ENCODE results near the gene FSTL4. TPM values are rescaled to one million over a fixed set of nuclear protein-coding genes. Genes with fewer than 3 reads are reported as not detected.

FSTL4 gene
- total RNA-seq, 4 donors from 2014 or later, result 0.22 to 0.47 (median 0.27) TPM; not detected in 1

DNA sequence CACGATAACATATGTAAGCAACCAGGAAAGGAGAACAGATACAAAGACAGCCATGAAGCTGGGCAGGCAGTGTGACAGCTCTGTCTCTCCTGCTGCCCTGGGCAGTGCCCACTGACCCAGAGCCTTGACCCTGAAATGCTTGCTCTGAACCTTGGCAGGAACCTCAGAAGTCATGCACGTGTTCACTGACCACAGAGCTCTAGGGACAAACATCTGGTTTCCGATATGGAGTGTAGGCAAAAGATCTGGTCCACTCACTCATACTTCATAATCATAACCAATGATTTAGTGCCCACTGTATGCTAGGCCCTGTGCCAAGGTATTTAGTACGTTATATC lies 102.6 kb downstream of the FSTL4 start:
- 35 to 92% methylated on average over 2 to 4 of the region's 4 CpGs for WGBS, 2 donors (ENCODE audit: low coverage in 1 of 2)
- H3K4me1 ChIP-seq, result no peaks in the 10 kb centered on the region
- H3K27ac ChIP-seq, result no peak overlapping the region
- peaks cover 12% of the 10 kb centered on the region for H3K27me3 ChIP-seq
- no peaks in the 10 kb centered on the region for H3K36me3 ChIP-seq
- ATAC-seq, result no peak
- TF ChIP-seq POLR2AphosphoS5 (IDR thresholded peaks at IDR 0.05), result no peak
- TF ChIP-seq POLR2A (IDR thresholded peaks at IDR 0.05), result no peak
- TF ChIP-seq, protein P1, sequence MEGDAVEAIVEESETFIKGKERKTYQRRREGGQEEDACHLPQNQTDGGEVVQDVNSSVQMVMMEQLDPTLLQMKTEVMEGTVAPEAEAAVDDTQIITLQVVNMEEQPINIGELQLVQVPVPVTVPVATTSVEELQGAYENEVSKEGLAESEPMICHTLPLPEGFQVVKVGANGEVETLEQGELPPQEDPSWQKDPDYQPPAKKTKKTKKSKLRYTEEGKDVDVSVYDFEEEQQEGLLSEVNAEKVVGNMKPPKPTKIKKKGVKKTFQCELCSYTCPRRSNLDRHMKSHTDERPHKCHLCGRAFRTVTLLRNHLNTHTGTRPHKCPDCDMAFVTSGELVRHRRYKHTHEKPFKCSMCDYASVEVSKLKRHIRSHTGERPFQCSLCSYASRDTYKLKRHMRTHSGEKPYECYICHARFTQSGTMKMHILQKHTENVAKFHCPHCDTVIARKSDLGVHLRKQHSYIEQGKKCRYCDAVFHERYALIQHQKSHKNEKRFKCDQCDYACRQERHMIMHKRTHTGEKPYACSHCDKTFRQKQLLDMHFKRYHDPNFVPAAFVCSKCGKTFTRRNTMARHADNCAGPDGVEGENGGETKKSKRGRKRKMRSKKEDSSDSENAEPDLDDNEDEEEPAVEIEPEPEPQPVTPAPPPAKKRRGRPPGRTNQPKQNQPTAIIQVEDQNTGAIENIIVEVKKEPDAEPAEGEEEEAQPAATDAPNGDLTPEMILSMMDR (IDR thresholded peaks at IDR 0.05), result no peak
- no peak for TF ChIP-seq EP300 (IDR thresholded peaks at IDR 0.05)
- H3K4me3 ChIP-seq, result no peak overlapping the region
- H3K9me3 ChIP-seq, result no peaks in the 10 kb centered on the region

DNA sequence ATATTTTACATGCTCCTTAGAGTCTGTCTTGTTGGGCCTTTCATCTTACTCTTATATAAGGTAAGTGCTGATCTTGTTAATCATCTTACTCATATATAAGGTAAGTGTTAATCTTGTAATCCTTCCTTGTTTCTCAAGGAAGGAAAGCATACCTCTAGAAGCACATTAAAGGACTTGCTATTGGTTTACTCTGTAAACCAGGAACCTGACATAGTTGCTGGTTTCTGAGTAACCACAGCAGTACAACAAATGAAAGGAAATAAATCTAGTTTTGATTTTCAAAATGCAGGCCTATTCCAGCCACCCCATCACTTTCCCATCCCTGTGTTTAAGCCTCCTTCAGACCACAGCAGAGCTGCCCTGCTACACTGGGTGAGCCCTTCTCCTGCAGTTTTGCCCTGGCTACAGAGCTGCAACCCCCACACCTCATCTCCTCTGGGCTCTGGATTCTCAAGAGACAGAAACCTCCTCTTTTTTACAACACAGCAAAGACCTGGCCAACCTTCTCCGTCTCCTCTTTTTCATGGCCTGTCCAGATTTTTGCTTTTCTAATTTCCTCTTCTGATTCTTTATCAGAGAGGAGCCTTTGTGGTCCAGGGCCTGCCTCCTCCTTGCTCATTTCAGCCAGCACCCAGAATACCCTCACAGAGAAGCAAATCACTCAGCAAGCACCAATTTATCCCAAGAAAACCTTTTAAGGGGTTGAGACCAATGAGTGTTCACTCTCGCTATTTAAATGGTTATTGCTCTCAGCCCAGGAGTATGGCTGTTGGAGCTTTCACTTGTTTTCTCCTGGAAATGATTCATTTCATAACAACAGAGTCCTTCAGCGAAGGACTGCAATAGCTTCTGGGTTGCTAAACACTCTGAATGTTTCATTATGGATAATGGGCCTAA lies 103.2 kb downstream of the FSTL4 start:
- TF ChIP-seq, protein P1 (IDR thresholded peaks at IDR 0.05), result no peak
- TF ChIP-seq POLR2A (IDR thresholded peaks at IDR 0.05), result no peak
- TF ChIP-seq EP300 (IDR thresholded peaks at IDR 0.05), result no peak
- TF ChIP-seq POLR2AphosphoS5 (IDR thresholded peaks at IDR 0.05), result no peak

DNA sequence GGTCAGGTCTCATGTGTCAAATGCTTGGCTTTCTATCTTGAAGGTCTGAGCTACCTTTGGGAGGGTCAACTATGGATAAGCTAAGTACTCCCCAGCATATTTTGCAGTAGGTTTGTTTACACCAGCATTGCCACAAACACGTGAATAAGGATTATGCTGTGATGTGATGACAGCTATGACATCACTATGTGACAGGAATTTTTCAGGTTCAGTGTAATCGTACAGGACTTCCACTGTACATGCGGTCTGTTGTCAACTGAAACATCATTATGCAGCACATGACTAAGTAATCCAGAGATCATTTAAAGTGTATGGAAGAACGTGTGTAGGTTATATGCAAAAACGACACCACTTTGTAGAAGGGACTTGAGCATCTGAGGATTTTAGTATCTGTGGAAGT lies 104.0 kb downstream of the FSTL4 start:
- no peak for ATAC-seq
- TF ChIP-seq, protein P1 (IDR thresholded peaks at IDR 0.05), result no peak
- no peak for TF ChIP-seq POLR2AphosphoS5 (IDR thresholded peaks at IDR 0.05)
- TF ChIP-seq POLR2A (IDR thresholded peaks at IDR 0.05), result no peak
- no peak for TF ChIP-seq EP300 (IDR thresholded peaks at IDR 0.05)
- WGBS, 2 donors (ENCODE audit: low coverage in 1 of 2), result 67 to 79% methylated on average over 4 to 5 of the region's 5 CpGs
- no peak overlapping the region for H3K4me3 ChIP-seq
- no peaks in the 10 kb centered on the region for H3K9me3 ChIP-seq
- H3K27me3 ChIP-seq, result peaks cover 12% of the 10 kb centered on the region
- H3K36me3 ChIP-seq, result no peaks in the 10 kb centered on the region
- no peak overlapping the region for H3K27ac ChIP-seq
- no peaks in the 10 kb centered on the region for H3K4me1 ChIP-seq

More for the DNA sequence above, 103.2 kb downstream of the FSTL4 start:
- Histone ChIP-seq H3K9me3 (no peaks in the 10 kb centered on the region), H3K36me3 (no peaks in the 10 kb centered on the region), H3K27me3 (peaks cover 12% of the 10 kb centered on the region), H3K27ac (no peak overlapping the region), H3K4me3 (no peak overlapping the region), H3K4me1 (no peaks in the 10 kb centered on the region)
- ATAC-seq, result no peak
- WGBS, 2 donors (ENCODE audit: low coverage in 1 of 2), result 65 to 83% methylated on average over 2 to 3 of the region's 3 CpGs

DNA sequence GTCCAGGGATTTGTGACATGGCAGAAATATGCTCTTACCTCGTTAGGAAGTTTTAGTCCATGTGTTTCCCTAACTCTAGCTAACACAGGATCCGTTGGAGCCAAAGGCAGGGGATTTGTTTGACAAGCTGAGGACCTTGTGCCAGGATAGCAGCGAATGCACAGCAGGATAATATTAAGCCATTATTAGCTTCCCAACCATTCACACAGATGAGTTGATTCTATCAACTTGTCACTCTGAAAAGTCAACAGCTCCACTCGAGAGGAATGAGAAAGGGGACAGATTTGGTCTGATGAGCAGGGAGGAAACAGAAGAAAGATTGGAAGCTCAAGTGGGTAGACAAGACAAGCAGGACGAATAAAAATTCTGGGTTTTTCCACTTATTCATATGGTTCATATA lies 106.2 kb downstream of the FSTL4 start:
- H3K27ac ChIP-seq, result no peak overlapping the region
- TF ChIP-seq POLR2AphosphoS5 (IDR thresholded peaks at IDR 0.05), result no peak
- no peak for TF ChIP-seq POLR2A (IDR thresholded peaks at IDR 0.05)
- no peak for TF ChIP-seq EP300 (IDR thresholded peaks at IDR 0.05)
- TF ChIP-seq, protein P1 (IDR thresholded peaks at IDR 0.05), result no peak
- H3K36me3 ChIP-seq, result no peaks in the 10 kb centered on the region
- no peak overlapping the region for H3K4me3 ChIP-seq
- ATAC-seq, result no peak
- H3K27me3 ChIP-seq, result no peaks in the 10 kb centered on the region
- H3K4me1 ChIP-seq, result no peaks in the 10 kb centered on the region
- H3K9me3 ChIP-seq, result no peaks in the 10 kb centered on the region
- 36 to 52% methylated on average over 5 of the region's 5 CpGs for WGBS, 2 donors (ENCODE audit: low coverage in 1 of 2)

DNA sequence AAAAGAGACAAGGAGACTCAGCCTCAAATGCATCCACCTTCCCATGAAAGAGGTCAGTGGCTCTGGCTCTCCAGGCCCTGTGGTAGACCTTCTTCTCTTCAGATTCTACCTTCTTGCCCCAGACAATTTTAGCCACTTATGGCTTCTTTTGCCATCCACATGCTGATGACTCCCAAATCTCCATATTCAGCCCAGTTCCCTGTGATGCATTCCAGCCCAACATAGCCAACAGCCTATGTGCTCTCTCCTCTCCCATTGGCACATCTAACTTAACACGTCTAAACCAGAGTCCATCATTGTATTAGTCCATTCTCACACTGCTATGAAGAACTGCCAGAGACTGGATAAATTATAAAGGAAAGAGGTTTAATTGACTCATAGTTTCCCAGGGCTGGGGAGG lies 108.8 kb downstream of the FSTL4 start:
- Histone ChIP-seq H3K4me1 (no peaks in the 10 kb centered on the region), H3K27me3 (no peaks in the 10 kb centered on the region), H3K36me3 (no peaks in the 10 kb centered on the region), H3K9me3 (no peaks in the 10 kb centered on the region), H3K27ac (no peak overlapping the region), H3K4me3 (no peak overlapping the region)
- WGBS, 2 donors (ENCODE audit: low coverage in 1 of 2), result no CpG with 5 or more reads among the region's 1 CpG
- TF ChIP-seq POLR2AphosphoS5 (IDR thresholded peaks at IDR 0.05) (no peak), EP300 (IDR thresholded peaks at IDR 0.05) (no peak), POLR2A (IDR thresholded peaks at IDR 0.05) (no peak)
- TF ChIP-seq, protein P1 (IDR thresholded peaks at IDR 0.05), result no peak
- no peak for ATAC-seq
